ENCODE results near the gene CMIP. TPM values are rescaled to one million over a fixed set of nuclear protein-coding genes. Genes with fewer than 3 reads are reported as not detected.

The CMIP gene
- total RNA-seq, 1 donor from 2014 or later = 111 TPM

- DNase-seq (ENCODE audit: extremely low read depth, low read depth, low spot score) = no peak
Observed at GRCh38 chr16:81629034-81629802, 184.6 kb downstream of the CMIP start.

- DNase-seq (ENCODE audit: extremely low read depth, low read depth, low spot score) = no peak
Observed at GRCh38 chr16:81629896-81630634, 185.5 kb downstream of the CMIP start.

GRCh38 chr16:81630635-81631031 lies 186.0 kb downstream of the CMIP start:
- no peak for DNase-seq (ENCODE audit: extremely low read depth, low read depth, low spot score)

- no peak for DNase-seq (ENCODE audit: extremely low read depth, low read depth, low spot score)
Observed at GRCh38 chr16:81632392-81633146, 188.0 kb downstream of the CMIP start.

GRCh38 chr16:81633147-81633619 lies 188.6 kb downstream of the CMIP start:
- no peak for DNase-seq (ENCODE audit: extremely low read depth, low read depth, low spot score)

GRCh38 chr16:81633680-81634379 lies 189.2 kb downstream of the CMIP start:
- no peak for DNase-seq (ENCODE audit: extremely low read depth, low read depth, low spot score)

GRCh38 chr16:81634380-81635062 lies 189.9 kb downstream of the CMIP start:
- no peak for DNase-seq (ENCODE audit: extremely low read depth, low read depth, low spot score)

GRCh38 chr16:81635063-81635937 lies 190.7 kb downstream of the CMIP start:
- DNase-seq (ENCODE audit: extremely low read depth, low read depth, low spot score) = no peak

GRCh38 chr16:81636298-81636993 lies 191.8 kb downstream of the CMIP start:
- DNase-seq (ENCODE audit: extremely low read depth, low read depth, low spot score) = no peak

- no peak for DNase-seq (ENCODE audit: extremely low read depth, low read depth, low spot score)
Observed at GRCh38 chr16:81637336-81638235, 193.0 kb downstream of the CMIP start.

GRCh38 chr16:81638286-81638945 lies 193.8 kb downstream of the CMIP start:
- no peak for DNase-seq (ENCODE audit: extremely low read depth, low read depth, low spot score)

- no peak for DNase-seq (ENCODE audit: extremely low read depth, low read depth, low spot score)
Observed at GRCh38 chr16:81639348-81639747, 194.7 kb downstream of the CMIP start.

GRCh38 chr16:81639931-81640680 lies 195.5 kb downstream of the CMIP start:
- DNase-seq (ENCODE audit: extremely low read depth, low read depth, low spot score) = no peak

GRCh38 chr16:81640681-81641070 lies 196.1 kb downstream of the CMIP start:
- DNase-seq (ENCODE audit: extremely low read depth, low read depth, low spot score) = no peak

- no peak for DNase-seq (ENCODE audit: extremely low read depth, low read depth, low spot score)
Observed at GRCh38 chr16:81641395-81642106, 196.9 kb downstream of the CMIP start.

- DNase-seq (ENCODE audit: extremely low read depth, low read depth, low spot score) = no peak
Observed at GRCh38 chr16:81642107-81642436, 197.5 kb downstream of the CMIP start.

Measured in glomerular endothelial cell (primary cell).